HG03095 (cell line): ENCODE data around the gene SNAPC3.
"Not testable (repeated sequence)": the region's sequence is repeated elsewhere in the genome, so short reads cannot be mapped to it uniquely, and the experiment has no call there.

Experiments used
- ATAC-seq: cut with Tn5 transposase; IDR thresholded peaks from one replicate; pipeline ENCODE4 v1.9.1; 2021; ENCODE audit warnings: moderate library complexity; ENCODE audit not compliant: unreplicated experiment

The SNAPC3 gene

GRCh38 chr9:15422372-15423230 lies at the start of gene SNAPC3:
SNAPC3 (plus strand) TSS chr9:15422876; CDS start chr9:15422880, 4 bp downstream.
- ATAC-seq, result peak; percentile 93

- no peak for ATAC-seq
Measured at GRCh38 chr9:15373881-15374280, 48.8 kb upstream of the SNAPC3 start.

DNA sequence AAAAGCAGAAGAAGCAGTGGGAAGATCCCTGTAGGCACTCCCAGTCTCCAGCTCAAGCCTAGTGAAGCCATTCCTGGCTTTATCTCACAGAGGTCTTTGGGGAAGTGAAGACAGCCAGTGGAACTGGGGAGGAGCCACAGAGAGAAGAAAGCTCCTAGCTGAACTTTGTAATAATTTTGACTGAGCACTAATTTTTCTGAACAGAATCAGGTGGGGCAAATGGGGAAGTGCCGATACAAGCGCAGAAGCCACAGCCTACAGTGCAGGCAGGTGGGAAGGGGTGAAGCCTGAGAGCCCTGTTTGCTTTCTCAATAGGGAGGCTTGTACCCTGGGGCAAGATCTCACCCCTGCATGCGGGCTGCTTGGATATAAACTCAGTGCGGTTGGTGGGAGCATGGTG lies 48.4 kb upstream of the SNAPC3 start:
- ATAC-seq, result no peak

GRCh38 chr9:15374825-15375224 lies 47.9 kb upstream of the SNAPC3 start:
- no peak for ATAC-seq

- no peak for ATAC-seq
Measured at GRCh38 chr9:15377625-15378540, 44.8 kb upstream of the SNAPC3 start.

DNA sequence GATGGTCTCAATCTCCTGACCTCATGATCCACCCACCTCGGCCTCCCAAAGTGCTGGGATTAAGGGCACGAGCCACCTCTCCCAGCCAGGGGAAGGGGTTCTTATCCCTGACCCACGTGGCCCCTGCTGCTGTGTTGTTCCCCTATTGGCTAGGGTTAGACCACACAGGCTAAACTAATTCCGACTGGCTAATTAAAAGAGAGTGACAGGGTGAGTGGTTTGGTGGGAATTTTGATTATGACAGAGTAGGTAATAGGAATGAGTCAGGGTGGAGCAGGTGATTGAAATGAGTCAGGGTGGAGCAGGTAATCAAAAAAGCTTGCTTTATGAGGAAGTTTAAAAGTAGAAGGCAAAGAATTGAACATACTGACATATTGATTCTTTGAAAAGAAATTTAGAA lies 43.4 kb upstream of the SNAPC3 start:
- not testable (repeated sequence) for ATAC-seq

DNA sequence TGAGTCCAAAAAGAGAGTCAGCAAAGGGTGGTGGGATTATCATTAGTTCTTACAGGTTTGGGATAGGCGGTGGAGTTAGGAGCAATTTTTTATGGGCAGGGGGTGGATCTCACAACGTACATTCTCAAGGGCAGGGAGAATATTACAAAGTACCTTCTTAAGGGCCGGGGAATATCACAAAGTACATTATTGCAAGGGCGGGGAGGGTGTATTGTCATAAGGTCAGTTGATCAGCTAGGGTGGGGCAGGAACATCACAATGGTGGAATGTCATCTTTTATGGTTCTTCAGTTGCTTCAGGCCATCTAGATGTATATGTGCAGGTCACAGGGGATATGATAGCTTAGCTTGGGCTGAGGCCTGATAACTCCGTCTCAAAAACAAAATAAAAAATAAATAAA lies 42.8 kb upstream of the SNAPC3 start:
- ATAC-seq, result not testable (repeated sequence)

GRCh38 chr9:15381491-15381890 lies 41.2 kb upstream of the SNAPC3 start:
- no peak for ATAC-seq

- ATAC-seq, result no peak
Measured at GRCh38 chr9:15386465-15386864, 36.2 kb upstream of the SNAPC3 start.

- ATAC-seq, result no peak
Measured at GRCh38 chr9:15389173-15389572, 33.5 kb upstream of the SNAPC3 start.

- no peak for ATAC-seq
Measured at GRCh38 chr9:15389631-15390030, 33.0 kb upstream of the SNAPC3 start.

GRCh38 chr9:15390201-15390600 lies 32.5 kb upstream of the SNAPC3 start:
- ATAC-seq, result no peak

DNA sequence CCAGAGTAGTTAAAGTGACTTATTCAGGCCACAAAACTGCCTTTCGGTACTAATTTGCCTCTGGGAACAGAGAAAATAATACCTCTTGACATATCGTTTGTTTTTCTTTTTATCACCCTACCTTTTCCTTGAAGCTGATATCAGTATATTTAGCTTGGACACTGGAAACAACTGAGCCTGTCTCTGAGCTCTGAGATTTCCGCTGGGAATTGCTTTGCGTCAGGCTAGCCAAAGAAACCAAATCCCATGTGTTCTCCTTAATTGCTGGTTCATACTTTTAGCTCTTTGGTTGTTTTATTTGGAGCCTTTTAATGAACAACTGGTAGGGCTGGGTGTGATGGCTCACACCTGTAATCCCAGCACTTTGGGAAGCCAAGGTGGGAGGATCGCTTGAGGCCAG lies 30.3 kb upstream of the SNAPC3 start:
- ATAC-seq, result no peak

DNA sequence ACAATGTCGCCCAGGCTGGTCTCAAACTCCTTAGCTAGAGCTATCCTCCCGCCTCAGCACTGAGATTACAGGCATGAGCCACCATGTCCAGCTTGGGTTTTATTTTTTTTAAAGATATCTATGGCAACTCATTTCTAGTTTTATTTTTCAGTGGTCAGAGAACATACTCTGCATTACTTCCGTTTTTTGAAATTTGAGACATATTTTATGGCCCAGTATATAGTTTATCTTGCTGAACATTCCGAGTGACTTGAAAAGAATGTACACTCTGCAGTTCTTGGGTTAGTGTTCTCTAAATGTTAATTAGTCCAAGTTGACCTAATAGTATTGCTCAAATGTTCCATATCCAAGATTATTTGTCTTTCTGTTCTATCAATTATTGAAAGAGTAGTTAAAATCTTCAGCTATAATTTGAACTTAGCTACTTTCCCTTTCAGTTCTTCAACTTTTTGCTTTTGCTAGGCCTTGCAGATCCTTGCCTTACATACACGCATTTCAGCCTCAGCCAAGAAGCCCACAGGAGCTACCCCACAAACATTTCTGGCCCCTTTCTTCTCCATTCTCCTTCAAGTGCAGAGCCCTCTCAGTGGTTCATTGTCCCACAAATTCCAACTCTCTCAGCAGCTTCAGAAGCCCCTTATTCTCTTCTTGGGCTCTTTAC lies 22.3 kb upstream of the SNAPC3 start:
- no peak for ATAC-seq

- ATAC-seq, result no peak
Measured at GRCh38 chr9:15401266-15401665, 21.4 kb upstream of the SNAPC3 start.

DNA sequence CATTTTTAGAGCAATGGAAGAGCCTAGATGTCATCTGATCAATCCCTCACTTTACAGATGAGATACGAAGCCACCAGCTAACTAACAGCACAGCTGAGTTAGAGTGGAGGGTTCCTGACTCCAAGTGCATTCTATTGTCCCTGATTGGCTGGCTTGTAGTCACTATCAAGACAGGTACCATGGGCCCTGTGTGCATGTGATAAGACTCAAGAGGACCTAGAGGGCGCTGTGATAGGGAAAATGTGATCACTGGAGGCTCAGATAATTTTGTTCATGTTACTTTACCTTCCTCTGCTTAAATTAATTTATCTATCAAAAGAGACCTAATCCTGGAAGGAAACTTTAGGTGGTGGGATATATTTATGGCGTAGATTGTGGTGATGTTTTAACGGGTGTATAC lies 19.5 kb upstream of the SNAPC3 start:
- ATAC-seq, result no peak

DNA sequence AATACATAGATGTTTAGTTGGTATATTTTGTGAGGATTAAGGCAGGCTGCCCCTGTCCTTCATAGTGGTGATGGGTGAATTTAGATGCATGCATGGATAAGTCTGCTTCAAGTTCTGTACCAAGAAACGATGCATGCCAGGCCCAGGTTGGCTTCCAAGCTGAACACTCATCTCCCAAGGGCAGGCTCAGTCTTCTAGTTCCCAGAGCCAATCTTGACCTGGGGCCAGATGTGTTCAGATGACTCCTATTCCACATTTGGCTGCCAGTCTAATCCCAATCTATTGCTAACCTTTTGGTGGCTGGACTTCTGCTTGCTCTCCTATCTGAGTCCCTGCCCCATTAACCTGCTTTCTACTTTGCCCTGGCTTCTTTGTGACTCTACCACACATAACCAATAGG lies 18.5 kb upstream of the SNAPC3 start:
- no peak for ATAC-seq

DNA sequence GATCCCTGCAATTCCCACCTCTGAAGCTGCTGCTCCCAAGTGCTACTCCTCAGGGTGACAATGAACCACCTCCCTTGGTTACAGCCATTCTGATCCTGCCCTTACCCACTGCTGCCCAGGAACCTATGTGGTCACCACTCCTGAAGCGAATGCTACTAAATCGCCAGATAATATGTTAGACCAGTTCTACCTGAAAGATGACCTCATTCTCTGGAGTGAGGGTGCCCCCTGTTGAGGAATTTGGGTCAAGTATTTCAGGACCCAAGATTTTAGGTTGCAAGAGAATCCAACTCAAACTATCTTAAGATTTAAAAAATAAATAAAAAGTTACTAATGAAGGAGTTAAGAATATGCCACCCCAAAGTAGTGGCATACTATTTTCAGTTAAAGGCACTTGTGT lies 5.8 kb upstream of the SNAPC3 start:
- ATAC-seq, result no peak

GRCh38 chr9:15417626-15418025 lies 5.0 kb upstream of the SNAPC3 start:
- no peak for ATAC-seq

DNA sequence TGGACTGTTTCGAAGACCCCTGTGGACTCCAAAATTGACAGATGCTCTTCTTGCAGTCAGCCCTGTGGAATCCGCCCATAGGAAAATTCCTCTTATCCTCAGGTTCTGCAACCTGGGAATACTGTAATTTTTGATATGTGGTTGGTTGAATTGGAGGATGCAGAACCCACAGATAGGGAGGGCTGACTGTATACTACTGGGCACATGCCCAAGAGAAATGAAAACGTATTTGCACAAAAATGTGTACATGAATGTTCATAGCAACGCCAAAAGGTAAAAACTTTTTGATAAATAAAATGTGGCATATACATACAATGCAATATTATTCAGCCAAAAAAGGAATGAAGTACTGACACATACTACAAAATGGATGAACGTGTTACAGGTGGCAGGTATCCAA lies 1.9 kb upstream of the SNAPC3 start:
- no peak for ATAC-seq

GRCh38 chr9:15421532-15421931 lies 1.1 kb upstream of the SNAPC3 start:
- ATAC-seq, result no peak
